ENCODE results near the gene EXOC3L4. TPM values are rescaled to one million over a fixed set of nuclear protein-coding genes. Genes with fewer than 3 reads are reported as not detected.
A peak's percentile ranks its signal among the peaks of the same experiment; 100 is the strongest.

EXOC3L4 gene
- total and polyA plus RNA-seq, 9 of the 15 experiments (the other 6 are each of a cell fraction or from before 2014, with no cell fraction given), result 0.10 to 6.7 (median 0.98) TPM; not detected in 1

DNA sequence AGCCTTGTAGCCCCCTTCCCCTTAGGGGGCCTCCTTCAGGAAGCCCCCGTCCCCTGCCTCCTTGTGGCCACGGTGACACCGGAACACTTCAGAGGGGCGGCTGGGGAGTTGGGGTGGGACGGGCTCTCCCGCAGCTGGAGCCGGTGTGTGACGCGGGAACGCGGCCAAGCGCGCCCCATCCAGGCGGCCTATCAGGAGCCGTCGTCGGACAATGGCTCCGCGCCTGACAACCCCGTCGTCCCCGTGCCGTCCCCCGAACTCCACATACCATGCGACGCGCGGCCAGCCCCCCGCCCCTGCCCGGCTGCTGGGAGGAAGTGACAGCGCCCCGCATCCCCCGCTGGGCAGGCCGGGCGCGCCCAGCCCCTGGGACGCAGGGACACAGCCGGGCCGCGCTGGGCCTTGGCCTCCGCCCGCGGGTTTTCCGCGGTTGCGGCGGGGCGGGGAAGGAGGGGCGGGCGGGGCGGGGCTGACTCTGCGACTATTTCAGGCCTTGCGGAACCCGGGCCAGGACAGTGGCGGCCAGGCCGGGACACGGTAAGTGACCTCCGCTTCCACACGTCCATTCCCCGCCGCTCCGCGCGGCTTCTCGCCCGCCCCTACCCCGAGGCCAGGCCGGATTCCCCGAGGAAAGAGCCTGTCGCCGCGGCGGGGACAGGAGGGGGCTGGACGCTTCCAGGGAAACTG is 28.6 kb downstream of the EXOC3L4 start, which contains the start of gene TNFAIP2 (continued):
- no peak for TF ChIP-seq BDP1 (IDR thresholded peaks at IDR 0.05; ENCODE audit: insufficient read depth, insufficient read length)
- TF ChIP-seq, protein P1, sequence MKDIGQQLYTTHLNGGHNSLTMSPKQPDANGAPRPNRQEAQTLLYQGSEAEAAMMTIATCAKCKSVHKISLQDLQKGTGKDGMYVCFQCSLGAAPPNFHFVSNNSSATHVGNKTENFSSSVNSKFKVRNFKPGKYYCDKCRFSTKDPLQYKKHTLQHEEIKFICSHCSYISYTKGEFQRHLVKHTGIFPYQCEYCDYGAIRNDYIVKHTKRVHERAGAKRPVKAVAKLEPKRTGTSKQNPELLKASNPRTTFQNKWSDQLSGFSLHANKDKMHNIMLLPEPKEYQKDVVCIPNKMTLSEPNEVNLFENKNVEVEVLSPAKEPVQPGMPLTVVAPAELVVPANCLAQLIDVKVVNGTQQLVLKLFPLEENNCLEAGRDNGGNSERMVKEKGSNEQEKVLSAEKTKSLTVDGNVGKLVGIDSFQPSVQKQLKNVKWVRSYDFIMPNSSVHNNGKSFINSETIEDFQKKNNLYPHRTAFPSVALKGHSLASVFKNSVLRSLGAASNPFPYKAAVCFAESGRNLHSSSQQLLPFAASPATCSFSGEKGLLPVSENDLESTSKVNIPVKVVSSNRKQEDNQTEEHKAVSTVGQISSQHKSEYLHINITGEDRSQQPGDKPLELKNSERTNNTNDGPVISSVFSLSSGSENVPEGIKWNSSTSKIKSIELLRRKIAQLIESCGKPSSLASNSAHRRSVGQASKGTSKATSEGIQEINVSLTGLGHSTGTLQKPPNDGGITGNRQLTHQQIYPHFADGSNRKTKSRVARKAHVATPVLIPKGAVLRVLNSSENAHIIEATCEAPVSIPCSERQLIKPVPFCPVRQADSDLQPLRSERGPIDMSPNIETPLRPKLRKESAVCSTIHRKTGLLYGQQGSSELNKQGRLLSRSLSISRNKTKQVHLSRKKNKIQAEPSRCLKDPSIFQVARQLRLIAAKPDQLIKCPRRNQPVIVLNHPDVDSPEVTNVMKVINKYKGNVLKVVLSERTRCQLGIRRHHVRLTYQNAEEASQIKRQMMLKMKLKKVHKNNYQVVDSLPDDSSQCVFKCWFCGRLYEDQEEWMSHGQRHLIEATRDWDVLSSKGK (CRISPR knock-in tag; IDR thresholded peaks at IDR 0.05), result no peak
- TF ChIP-seq, protein P2, sequence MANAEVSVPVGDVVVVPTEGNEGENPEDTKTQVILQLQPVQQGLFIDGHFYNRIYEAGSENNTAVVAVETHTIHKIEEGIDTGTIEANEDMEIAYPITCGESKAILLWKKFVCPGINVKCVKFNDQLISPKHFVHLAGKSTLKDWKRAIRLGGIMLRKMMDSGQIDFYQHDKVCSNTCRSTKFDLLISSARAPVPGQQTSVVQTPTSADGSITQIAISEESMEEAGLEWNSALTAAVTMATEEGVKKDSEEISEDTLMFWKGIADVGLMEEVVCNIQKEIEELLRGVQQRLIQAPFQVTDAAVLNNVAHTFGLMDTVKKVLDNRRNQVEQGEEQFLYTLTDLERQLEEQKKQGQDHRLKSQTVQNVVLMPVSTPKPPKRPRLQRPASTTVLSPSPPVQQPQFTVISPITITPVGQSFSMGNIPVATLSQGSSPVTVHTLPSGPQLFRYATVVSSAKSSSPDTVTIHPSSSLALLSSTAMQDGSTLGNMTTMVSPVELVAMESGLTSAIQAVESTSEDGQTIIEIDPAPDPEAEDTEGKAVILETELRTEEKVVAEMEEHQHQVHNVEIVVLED (CRISPR knock-in tag; IDR thresholded peaks at IDR 0.05), result peak; percentile 31
- TF ChIP-seq ELF4 (CRISPR knock-in tag; IDR thresholded peaks at IDR 0.05), result no peak
- peak; percentile 29 for TF ChIP-seq FIP1L1 (IDR thresholded peaks at IDR 0.05; ENCODE audit: low read depth, low read length, poor library complexity, severe bottlenecking)
- no peak for TF ChIP-seq IRF2 (CRISPR knock-in tag; IDR thresholded peaks at IDR 0.05)
- no peak for TF ChIP-seq ARID2 (IDR thresholded peaks at IDR 0.05)
- TF ChIP-seq LARP7 (IDR thresholded peaks at IDR 0.05), result no peak
- TF ChIP-seq, protein P3, sequence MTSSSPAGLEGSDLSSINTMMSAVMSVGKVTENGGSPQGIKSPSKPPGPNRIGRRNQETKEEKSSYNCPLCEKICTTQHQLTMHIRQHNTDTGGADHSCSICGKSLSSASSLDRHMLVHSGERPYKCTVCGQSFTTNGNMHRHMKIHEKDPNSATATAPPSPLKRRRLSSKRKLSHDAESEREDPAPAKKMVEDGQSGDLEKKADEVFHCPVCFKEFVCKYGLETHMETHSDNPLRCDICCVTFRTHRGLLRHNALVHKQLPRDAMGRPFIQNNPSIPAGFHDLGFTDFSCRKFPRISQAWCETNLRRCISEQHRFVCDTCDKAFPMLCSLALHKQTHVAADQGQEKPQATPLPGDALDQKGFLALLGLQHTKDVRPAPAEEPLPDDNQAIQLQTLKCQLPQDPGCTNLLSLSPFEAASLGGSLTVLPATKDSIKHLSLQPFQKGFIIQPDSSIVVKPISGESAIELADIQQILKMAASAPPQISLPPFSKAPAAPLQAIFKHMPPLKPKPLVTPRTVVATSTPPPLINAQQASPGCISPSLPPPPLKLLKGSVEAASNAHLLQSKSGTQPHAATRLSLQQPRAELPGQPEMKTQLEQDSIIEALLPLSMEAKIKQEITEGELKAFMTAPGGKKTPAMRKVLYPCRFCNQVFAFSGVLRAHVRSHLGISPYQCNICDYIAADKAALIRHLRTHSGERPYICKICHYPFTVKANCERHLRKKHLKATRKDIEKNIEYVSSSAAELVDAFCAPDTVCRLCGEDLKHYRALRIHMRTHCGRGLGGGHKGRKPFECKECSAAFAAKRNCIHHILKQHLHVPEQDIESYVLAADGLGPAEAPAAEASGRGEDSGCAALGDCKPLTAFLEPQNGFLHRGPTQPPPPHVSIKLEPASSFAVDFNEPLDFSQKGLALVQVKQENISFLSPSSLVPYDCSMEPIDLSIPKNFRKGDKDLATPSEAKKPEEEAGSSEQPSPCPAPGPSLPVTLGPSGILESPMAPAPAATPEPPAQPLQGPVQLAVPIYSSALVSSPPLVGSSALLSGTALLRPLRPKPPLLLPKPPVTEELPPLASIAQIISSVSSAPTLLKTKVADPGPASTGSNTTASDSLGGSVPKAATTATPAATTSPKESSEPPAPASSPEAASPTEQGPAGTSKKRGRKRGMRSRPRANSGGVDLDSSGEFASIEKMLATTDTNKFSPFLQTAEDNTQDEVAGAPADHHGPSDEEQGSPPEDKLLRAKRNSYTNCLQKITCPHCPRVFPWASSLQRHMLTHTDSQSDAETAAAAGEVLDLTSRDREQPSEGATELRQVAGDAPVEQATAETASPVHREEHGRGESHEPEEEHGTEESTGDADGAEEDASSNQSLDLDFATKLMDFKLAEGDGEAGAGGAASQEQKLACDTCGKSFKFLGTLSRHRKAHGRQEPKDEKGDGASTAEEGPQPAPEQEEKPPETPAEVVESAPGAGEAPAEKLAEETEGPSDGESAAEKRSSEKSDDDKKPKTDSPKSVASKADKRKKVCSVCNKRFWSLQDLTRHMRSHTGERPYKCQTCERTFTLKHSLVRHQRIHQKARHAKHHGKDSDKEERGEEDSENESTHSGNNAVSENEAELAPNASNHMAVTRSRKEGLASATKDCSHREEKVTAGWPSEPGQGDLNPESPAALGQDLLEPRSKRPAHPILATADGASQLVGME (CRISPR knock-in tag; IDR thresholded peaks at IDR 0.05), result 0 out of 2 replicates have a peak, but pooled peaks have one; percentile 30
- no peak for TF ChIP-seq FOXA3 (CRISPR knock-in tag; conservative IDR thresholded peaks at IDR 0.05 in 1 of 2, IDR thresholded peaks at IDR 0.05 in 1 of 2)
- TF ChIP-seq, protein P4, sequence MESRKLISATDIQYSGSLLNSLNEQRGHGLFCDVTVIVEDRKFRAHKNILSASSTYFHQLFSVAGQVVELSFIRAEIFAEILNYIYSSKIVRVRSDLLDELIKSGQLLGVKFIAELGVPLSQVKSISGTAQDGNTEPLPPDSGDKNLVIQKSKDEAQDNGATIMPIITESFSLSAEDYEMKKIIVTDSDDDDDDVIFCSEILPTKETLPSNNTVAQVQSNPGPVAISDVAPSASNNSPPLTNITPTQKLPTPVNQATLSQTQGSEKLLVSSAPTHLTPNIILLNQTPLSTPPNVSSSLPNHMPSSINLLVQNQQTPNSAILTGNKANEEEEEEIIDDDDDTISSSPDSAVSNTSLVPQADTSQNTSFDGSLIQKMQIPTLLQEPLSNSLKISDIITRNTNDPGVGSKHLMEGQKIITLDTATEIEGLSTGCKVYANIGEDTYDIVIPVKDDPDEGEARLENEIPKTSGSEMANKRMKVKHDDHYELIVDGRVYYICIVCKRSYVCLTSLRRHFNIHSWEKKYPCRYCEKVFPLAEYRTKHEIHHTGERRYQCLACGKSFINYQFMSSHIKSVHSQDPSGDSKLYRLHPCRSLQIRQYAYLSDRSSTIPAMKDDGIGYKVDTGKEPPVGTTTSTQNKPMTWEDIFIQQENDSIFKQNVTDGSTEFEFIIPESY (CRISPR knock-in tag; IDR thresholded peaks at IDR 0.05), result no peak
- TF ChIP-seq, protein P5, sequence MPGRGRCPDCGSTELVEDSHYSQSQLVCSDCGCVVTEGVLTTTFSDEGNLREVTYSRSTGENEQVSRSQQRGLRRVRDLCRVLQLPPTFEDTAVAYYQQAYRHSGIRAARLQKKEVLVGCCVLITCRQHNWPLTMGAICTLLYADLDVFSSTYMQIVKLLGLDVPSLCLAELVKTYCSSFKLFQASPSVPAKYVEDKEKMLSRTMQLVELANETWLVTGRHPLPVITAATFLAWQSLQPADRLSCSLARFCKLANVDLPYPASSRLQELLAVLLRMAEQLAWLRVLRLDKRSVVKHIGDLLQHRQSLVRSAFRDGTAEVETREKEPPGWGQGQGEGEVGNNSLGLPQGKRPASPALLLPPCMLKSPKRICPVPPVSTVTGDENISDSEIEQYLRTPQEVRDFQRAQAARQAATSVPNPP (IDR thresholded peaks at IDR 0.05; ENCODE audit: borderline replicate concordance, insufficient read depth, insufficient read length), result no peak
